Measurements from ENCODE around the gene RO60.
A peak's percentile ranks its signal among the peaks of the same experiment; 100 is the strongest.
"Not testable (repeated sequence)": the region's sequence is repeated elsewhere in the genome, so short reads cannot be mapped to it uniquely, and the experiment has no call there.

The RO60 gene

GRCh38 chr1:193032643-193033427, 26.6 kb upstream of the RO60 start:
- not testable (repeated sequence) for H3K27ac ChIP-seq (ENCODE audit: low read depth in 2 of 2, low read length in 2 of 2); H3K4me3 ChIP-seq (ENCODE audit: low read length in 2 of 2); H3K36me3 ChIP-seq (ENCODE audit: control insufficient read depth in 2 of 2, insufficient read depth in 2 of 2, low read length in 2 of 2); H3K9me3 ChIP-seq (ENCODE audit: control insufficient read depth in 2 of 2, low read length in 2 of 2); H3K4me1 ChIP-seq (ENCODE audit: control insufficient read depth in 2 of 2, insufficient read depth in 2 of 2, low read length in 2 of 2); H3K9ac ChIP-seq (ENCODE audit: low read depth in 1 of 2, low read length in 2 of 2); H3K27me3 ChIP-seq (ENCODE audit: control insufficient read depth in 2 of 2, insufficient read depth in 2 of 2, low read length in 2 of 2)

- no peak overlapping the region for H3K27ac ChIP-seq (ENCODE audit: low read depth in 2 of 2, low read length in 2 of 2)
- H3K4me1 ChIP-seq (ENCODE audit: control insufficient read depth in 2 of 2, insufficient read depth in 2 of 2, low read length in 2 of 2) = no peaks in the 10 kb centered on the region
- peaks cover 0 to 4% of the 10 kb centered on the region in 2 donors for H3K36me3 ChIP-seq (ENCODE audit: control insufficient read depth in 2 of 2, insufficient read depth in 2 of 2, low read length in 2 of 2)
- H3K27me3 ChIP-seq (ENCODE audit: control insufficient read depth in 2 of 2, insufficient read depth in 2 of 2, low read length in 2 of 2) = no peaks in the 10 kb centered on the region
- H3K4me3 ChIP-seq (ENCODE audit: low read length in 2 of 2) = no peak overlapping the region
- H3K9me3 ChIP-seq (ENCODE audit: control insufficient read depth in 2 of 2, low read length in 2 of 2) = no peaks in the 10 kb centered on the region
- H3K9ac ChIP-seq (ENCODE audit: low read depth in 1 of 2, low read length in 2 of 2) = no peak overlapping the region
Observed at GRCh38 chr1:193033610-193034009, 25.8 kb upstream of the RO60 start.

DNA sequence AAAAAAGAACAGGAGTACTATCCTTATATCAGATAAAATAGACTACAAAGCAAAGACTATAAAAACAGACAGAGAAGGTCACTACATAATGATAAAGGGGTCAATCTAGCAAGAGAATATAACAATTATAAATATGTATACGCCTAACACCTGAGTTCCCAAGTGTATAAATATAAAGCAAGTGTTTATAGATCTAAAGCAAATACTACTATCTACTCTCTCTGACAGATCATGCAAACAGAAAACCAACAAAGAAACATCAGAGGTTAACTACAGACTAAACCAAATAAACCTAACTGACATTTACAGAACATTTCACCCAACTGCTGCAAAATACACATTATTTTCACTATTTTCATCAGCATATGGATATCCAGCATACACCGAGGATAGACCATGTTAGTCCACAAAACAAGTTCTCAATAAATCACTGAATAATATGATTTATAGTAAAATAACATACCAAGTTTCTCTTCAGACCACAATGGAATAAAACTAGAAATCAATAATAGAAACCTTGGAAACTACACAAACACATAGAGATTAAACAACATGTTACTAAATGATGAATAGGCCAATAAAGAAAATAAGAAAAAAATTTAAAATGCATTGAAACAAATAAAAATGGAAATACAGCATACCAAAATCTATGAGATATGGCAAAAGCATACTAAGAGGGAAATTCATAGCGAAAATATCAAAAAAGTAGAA, 22.9 kb upstream of the RO60 start:
- no peak overlapping the region for H3K9ac ChIP-seq (ENCODE audit: low read depth in 1 of 2, low read length in 2 of 2)
- H3K36me3 ChIP-seq (ENCODE audit: control insufficient read depth in 2 of 2, insufficient read depth in 2 of 2, low read length in 2 of 2) = no peaks in the 10 kb centered on the region
- no peak overlapping the region for H3K27ac ChIP-seq (ENCODE audit: low read depth in 2 of 2, low read length in 2 of 2)
- H3K27me3 ChIP-seq (ENCODE audit: control insufficient read depth in 2 of 2, insufficient read depth in 2 of 2, low read length in 2 of 2) = no peaks in the 10 kb centered on the region
- no peaks in the 10 kb centered on the region for H3K4me1 ChIP-seq (ENCODE audit: control insufficient read depth in 2 of 2, insufficient read depth in 2 of 2, low read length in 2 of 2)
- H3K4me3 ChIP-seq (ENCODE audit: low read length in 2 of 2) = no peak overlapping the region
- no peaks in the 10 kb centered on the region for H3K9me3 ChIP-seq (ENCODE audit: control insufficient read depth in 2 of 2, low read length in 2 of 2)

GRCh38 chr1:193040011-193040410, 19.4 kb upstream of the RO60 start:
- H3K36me3 ChIP-seq (ENCODE audit: control insufficient read depth in 2 of 2, insufficient read depth in 2 of 2, low read length in 2 of 2) = peaks cover 1 to 9% of the 10 kb centered on the region in 2 donors
- no peaks in the 10 kb centered on the region for H3K9me3 ChIP-seq (ENCODE audit: control insufficient read depth in 2 of 2, low read length in 2 of 2)
- H3K4me3 ChIP-seq (ENCODE audit: low read length in 2 of 2) = no peak overlapping the region
- H3K27me3 ChIP-seq (ENCODE audit: control insufficient read depth in 2 of 2, insufficient read depth in 2 of 2, low read length in 2 of 2) = no peaks in the 10 kb centered on the region
- no peak overlapping the region for H3K27ac ChIP-seq (ENCODE audit: low read depth in 2 of 2, low read length in 2 of 2)
- no peak overlapping the region for H3K9ac ChIP-seq (ENCODE audit: low read depth in 1 of 2, low read length in 2 of 2)
- no peaks in the 10 kb centered on the region for H3K4me1 ChIP-seq (ENCODE audit: control insufficient read depth in 2 of 2, insufficient read depth in 2 of 2, low read length in 2 of 2)

DNA sequence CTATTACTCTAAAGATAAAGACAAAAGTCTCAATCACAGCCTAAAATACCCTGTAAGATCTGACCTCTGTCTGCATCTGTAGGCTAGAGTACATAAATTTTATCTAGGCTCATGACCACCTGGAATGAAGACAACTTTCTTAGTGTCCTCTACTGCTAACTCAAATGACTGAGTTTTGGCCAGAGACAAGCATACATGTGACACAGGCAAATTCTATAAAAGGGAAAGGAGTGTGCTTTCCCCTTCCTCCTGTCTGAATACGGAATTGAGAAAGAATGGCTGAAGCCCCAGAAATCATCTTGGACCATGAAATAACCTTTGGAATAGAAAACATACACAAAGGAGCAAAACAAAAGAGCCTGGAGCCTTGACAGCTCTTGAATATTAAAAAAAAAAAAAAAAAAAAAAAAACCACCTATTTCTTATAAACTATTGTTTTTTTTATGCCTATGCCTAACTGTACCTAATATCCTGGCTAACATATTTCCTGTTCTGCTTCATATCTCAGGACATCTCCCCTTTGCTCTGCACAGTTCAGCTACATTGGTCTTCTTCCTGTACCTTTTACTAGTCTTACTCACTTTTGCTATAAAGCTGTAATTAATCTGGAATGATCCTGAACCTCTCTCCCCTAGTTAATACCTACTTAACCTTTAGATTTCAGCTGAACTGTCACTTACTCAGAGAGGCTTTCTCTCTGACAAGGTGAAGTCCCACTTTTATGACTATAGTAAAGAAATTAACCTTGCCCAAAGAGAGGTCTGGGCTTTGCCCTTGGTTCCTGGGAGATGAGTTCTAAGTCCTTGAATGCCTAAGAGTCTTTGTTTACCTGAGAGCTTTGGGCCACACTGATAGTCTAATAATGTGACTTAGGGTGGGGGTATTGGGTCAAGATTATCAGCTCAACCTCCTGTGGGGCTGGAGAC, 16.4 kb upstream of the RO60 start:
- Histone ChIP-seq H3K27ac (ENCODE audit: low read depth in 2 of 2, low read length in 2 of 2) (no peak overlapping the region), H3K4me3 (ENCODE audit: low read length in 2 of 2) (no peak overlapping the region), H3K9ac (ENCODE audit: low read depth in 1 of 2, low read length in 2 of 2) (no peak overlapping the region), H3K27me3 (ENCODE audit: control insufficient read depth in 2 of 2, insufficient read depth in 2 of 2, low read length in 2 of 2) (no peaks in the 10 kb centered on the region), H3K36me3 (ENCODE audit: control insufficient read depth in 2 of 2, insufficient read depth in 2 of 2, low read length in 2 of 2) (peaks cover 5 to 14% of the 10 kb centered on the region in 2 donors), H3K4me1 (ENCODE audit: control insufficient read depth in 2 of 2, insufficient read depth in 2 of 2, low read length in 2 of 2) (no peaks in the 10 kb centered on the region), H3K9me3 (ENCODE audit: control insufficient read depth in 2 of 2, low read length in 2 of 2) (no peaks in the 10 kb centered on the region)

- H3K4me1 ChIP-seq (ENCODE audit: control insufficient read depth in 2 of 2, insufficient read depth in 2 of 2, low read length in 2 of 2); H3K9ac ChIP-seq (ENCODE audit: low read depth in 1 of 2, low read length in 2 of 2); H3K4me3 ChIP-seq (ENCODE audit: low read length in 2 of 2); H3K9me3 ChIP-seq (ENCODE audit: control insufficient read depth in 2 of 2, low read length in 2 of 2); H3K27me3 ChIP-seq (ENCODE audit: control insufficient read depth in 2 of 2, insufficient read depth in 2 of 2, low read length in 2 of 2); H3K27ac ChIP-seq (ENCODE audit: low read depth in 2 of 2, low read length in 2 of 2): not testable (repeated sequence)
- peaks cover 12 to 21% of the 10 kb centered on the region in 2 donors for H3K36me3 ChIP-seq (ENCODE audit: control insufficient read depth in 2 of 2, insufficient read depth in 2 of 2, low read length in 2 of 2)
Observed at GRCh38 chr1:193048913-193049312, 10.5 kb upstream of the RO60 start.

GRCh38 chr1:193054169-193054675, 5.2 kb upstream of the RO60 start:
- H3K9me3 ChIP-seq (ENCODE audit: control insufficient read depth in 2 of 2, low read length in 2 of 2) = no peaks in the 10 kb centered on the region
- H3K9ac ChIP-seq (ENCODE audit: low read depth in 1 of 2, low read length in 2 of 2) = no peak overlapping the region
- peaks cover 3 to 6% of the 10 kb centered on the region in 2 donors for H3K36me3 ChIP-seq (ENCODE audit: control insufficient read depth in 2 of 2, insufficient read depth in 2 of 2, low read length in 2 of 2)
- no peaks in the 10 kb centered on the region for H3K27me3 ChIP-seq (ENCODE audit: control insufficient read depth in 2 of 2, insufficient read depth in 2 of 2, low read length in 2 of 2)
- no peak overlapping the region for H3K27ac ChIP-seq (ENCODE audit: low read depth in 2 of 2, low read length in 2 of 2)
- no peak overlapping the region for H3K4me3 ChIP-seq (ENCODE audit: low read length in 2 of 2)
- H3K4me1 ChIP-seq (ENCODE audit: control insufficient read depth in 2 of 2, insufficient read depth in 2 of 2, low read length in 2 of 2) = peaks cover 3 to 15% of the 10 kb centered on the region in 2 donors

DNA sequence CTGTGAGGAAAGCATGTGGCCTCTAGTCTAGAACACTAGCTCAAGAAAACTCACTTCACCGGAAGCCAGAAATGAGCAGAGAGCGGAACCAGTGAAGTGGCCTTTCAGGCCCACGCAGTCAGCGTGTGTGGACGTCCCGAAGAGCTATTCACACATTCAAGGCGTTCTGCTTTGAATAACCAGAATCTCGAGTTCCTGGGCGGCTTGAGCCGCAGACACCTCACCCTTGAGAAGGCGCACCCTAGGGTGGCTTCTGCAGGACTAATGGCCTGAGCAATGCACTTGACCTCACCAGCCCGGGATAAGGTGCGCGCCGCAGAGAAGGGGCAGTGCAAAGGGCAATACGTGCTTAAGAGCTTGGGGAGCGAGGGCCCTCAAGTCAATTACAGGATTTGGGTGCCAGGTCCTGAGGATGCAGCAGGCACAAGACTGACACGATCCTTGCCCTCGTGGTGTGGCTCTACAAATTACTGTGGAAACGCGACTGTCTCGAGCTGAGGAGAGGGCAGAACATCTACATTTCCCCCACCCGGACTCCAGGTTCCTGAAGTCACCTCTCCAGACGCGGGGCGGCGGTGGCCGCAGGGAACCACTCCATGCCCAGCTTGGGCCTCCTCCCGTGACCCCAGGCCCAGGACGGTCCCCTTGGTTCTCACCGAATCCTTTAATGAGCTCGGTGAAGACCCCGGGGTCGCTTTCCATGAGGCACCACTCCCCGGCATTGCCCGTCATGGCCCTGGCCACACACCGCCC, 707 bp upstream of the RO60 start:
- H3K27me3 ChIP-seq (ENCODE audit: control insufficient read depth in 2 of 2, insufficient read depth in 2 of 2, low read length in 2 of 2) = no peaks in the 10 kb centered on the region
- H3K9me3 ChIP-seq (ENCODE audit: control insufficient read depth in 2 of 2, low read length in 2 of 2) = no peaks in the 10 kb centered on the region
- H3K36me3 ChIP-seq (ENCODE audit: control insufficient read depth in 2 of 2, insufficient read depth in 2 of 2, low read length in 2 of 2) = no peaks in the 10 kb centered on the region
- H3K9ac ChIP-seq (ENCODE audit: low read depth in 1 of 2, low read length in 2 of 2) = peak overlapping the region; percentile 93 to 96
- H3K27ac ChIP-seq (ENCODE audit: low read depth in 2 of 2, low read length in 2 of 2) = peak overlapping the region; percentile 97
- H3K4me1 ChIP-seq (ENCODE audit: control insufficient read depth in 2 of 2, insufficient read depth in 2 of 2, low read length in 2 of 2) = peaks cover 9 to 23% of the 10 kb centered on the region in 2 donors
- peak overlapping the region; percentile 90 to 97 for H3K4me3 ChIP-seq (ENCODE audit: low read length in 2 of 2)

GRCh38 chr1:193060115-193060403, 647 bp downstream of the RO60 start:
- Histone ChIP-seq H3K4me3 (ENCODE audit: low read length in 2 of 2) (peak overlapping the region; percentile 90 to 97), H3K27me3 (ENCODE audit: control insufficient read depth in 2 of 2, insufficient read depth in 2 of 2, low read length in 2 of 2) (no peaks in the 10 kb centered on the region), H3K27ac (ENCODE audit: low read depth in 2 of 2, low read length in 2 of 2) (peak overlapping the region; percentile 97), H3K9ac (ENCODE audit: low read depth in 1 of 2, low read length in 2 of 2) (peak overlapping the region; percentile 93 to 96), H3K9me3 (ENCODE audit: control insufficient read depth in 2 of 2, low read length in 2 of 2) (no peaks in the 10 kb centered on the region), H3K36me3 (ENCODE audit: control insufficient read depth in 2 of 2, insufficient read depth in 2 of 2, low read length in 2 of 2) (no peaks in the 10 kb centered on the region), H3K4me1 (ENCODE audit: control insufficient read depth in 2 of 2, insufficient read depth in 2 of 2, low read length in 2 of 2) (peaks cover 9 to 19% of the 10 kb centered on the region in 2 donors)
